ENCODE measurements around the gene DAD1.
"Not testable (repeated sequence)": the region's sequence is repeated elsewhere in the genome, so short reads cannot be mapped to it uniquely, and the experiment has no call there.

The DAD1 gene

DNA sequence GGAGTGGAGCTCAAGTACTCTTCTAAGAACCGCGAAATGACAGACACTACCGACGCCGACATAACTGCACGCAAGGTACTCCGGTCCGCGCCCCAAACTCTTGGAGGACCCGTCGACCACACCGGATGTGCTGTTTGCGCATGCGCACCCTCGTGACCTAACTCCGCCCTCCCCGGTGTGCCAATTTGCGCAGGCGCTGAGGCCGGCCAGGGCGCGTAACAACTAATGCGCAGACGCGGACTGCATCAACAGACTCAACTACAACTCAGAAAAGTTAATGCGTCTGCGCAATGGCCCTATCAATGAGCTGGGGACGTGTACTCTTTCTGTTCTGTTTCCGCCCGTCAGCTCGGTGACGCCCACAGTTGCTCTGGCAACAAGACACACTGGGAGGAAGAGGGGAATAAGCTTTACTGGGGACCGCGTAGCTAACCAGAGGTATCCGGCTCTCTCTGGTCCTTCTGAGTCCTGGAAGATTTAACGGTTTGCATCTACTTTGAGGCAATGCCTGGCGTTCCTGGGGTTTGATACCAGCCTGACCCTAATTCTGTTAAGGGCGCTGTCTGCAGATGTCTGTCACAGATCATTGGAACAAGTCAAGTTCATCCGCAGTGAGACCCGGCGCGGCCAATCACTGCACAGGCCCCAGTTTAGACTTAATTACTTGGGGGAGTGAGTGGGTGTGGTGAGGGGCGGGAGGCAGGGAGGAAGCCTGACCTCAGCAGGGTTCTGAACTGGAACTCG is at the start of gene DAD1:
Gene DAD1 (minus strand): TSS at position 129 of the 744 bp plus-strand sequence. CDS start 67 bp downstream, at position 62.
- Mint-ChIP-seq H3K27ac (peak within 1 kb of the TSS; percentile 99), H3K4me1 (peaks cover 44% of the 10 kb centered on the region), H3K4me3 (peak within 1 kb of the TSS; percentile 90), H3K36me3 (peaks cover 53% of the 10 kb centered on the region), H3K9me3 (no peaks in the 10 kb centered on the region)
- ATAC-seq: peak; percentile 93
- DNase-seq (ENCODE audit: low spot score in 2 of 2): peak; percentile 99 to 100

DNA sequence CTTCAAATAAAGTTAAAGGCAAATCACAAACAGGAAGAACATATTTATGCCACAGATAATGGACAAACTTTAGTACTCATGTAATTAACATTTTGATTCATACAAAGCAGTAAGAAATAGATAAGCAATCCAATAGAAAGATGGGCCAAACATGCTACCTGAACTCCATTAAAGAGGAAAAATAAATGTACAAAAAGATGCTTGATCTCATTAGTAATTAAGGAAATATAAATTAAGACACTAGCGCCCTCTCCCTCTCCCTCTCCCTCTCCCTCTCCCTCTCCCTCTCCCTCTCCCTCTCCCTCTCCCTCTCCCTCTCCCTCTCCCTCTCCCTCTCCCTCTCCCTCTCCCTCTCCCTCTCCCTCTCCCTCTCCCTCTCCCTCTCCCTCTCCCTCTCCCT is 47.0 kb upstream of the DAD1 start:
- not testable (repeated sequence) for H3K9me3 Mint-ChIP-seq; H3K36me3 Mint-ChIP-seq; ATAC-seq; H3K4me3 Mint-ChIP-seq; H3K27ac Mint-ChIP-seq; DNase-seq (ENCODE audit: low spot score in 2 of 2); H3K4me1 Mint-ChIP-seq

DNA sequence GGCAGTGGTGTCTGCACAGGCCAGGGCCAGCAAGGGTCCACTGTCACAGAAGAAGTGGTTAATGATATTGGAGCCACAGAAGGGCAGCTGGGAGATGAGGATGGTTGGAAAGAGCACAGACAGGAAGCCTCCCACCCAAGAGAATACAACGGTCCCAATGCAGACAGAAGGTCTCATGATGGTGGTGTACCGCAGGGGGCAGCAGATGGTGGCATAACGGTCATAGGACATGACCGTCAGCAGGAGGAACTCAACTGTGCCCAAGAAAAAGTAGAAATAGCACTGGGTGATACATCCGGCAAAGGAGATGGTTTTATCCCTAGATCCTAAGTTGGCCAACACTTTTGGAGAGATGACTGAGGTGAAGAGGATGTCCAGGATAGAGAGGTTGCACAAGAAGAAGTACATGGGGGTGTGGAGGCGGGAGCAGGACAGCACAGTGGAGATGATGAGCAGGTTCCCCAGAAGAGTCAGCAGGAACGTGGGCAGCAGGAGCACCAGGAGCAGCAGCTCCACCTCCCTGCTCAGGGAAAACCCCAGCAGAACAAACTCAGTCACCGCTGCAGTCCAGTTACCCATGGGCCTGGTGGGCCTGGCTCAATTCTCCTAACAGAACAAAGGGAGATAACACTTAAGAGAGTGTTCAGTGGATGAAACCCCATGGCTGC is 45.3 kb upstream of the DAD1 start:
- ATAC-seq (no peak), DNase-seq (ENCODE audit: low spot score in 2 of 2) (no peak)
- H3K9me3 Mint-ChIP-seq: peaks cover 3% of the 10 kb centered on the region
- H3K36me3 Mint-ChIP-seq: no peaks in the 10 kb centered on the region
- H3K4me3 Mint-ChIP-seq: no peak overlapping the region
- no peak overlapping the region for H3K27ac Mint-ChIP-seq
- H3K4me1 Mint-ChIP-seq: peaks cover 7% of the 10 kb centered on the region

DNA sequence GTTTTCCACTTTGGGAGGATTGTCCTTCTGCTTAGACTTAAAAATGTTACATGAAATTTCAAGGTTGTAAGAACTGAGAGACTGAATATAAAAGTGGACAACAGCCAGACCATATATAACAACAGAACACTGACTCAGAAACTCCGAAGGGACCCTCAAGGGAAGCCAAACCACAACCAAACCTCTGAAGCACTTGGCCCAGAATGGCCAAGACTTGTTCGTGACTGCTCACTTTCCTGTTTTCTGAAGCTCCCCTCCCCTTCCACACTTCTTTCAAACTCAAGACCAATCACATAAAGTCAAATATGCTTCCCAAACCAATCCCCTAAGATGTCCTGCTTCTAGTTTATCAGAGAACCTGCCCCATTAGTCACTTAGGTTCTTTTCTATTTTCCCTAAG is 41.5 kb upstream of the DAD1 start:
- DNase-seq (ENCODE audit: low spot score in 2 of 2): no peak

DNA sequence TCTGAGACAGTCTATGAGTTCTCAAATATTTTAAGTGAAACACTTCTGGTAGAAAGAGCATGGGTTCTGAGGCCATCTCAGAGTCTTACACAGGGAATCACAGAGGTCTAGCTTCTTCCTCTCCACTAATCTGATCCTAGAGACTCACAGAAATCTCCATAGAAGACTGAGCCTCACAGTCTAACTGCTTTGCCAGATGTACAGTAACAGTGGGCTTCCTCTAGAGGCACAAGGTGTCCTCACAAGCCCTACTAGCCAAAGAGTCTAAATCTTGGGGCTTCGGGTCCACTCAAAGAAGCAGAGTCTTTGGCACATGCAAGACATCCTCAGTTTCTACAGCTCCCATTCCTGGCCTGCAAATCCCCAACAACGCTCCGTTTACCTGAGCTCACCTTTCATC is 41.0 kb upstream of the DAD1 start:
- ATAC-seq: no peak
- no peak overlapping the region for H3K27ac Mint-ChIP-seq
- H3K36me3 Mint-ChIP-seq: no peaks in the 10 kb centered on the region

More for the DNA sequence above, 41.5 kb upstream of the DAD1 start:
- Mint-ChIP-seq H3K9me3 (peaks cover 3% of the 10 kb centered on the region), H3K27ac (no peak overlapping the region), H3K4me3 (no peak overlapping the region), H3K4me1 (peaks cover 7% of the 10 kb centered on the region), H3K36me3 (no peaks in the 10 kb centered on the region)
- no peak for ATAC-seq

DNA sequence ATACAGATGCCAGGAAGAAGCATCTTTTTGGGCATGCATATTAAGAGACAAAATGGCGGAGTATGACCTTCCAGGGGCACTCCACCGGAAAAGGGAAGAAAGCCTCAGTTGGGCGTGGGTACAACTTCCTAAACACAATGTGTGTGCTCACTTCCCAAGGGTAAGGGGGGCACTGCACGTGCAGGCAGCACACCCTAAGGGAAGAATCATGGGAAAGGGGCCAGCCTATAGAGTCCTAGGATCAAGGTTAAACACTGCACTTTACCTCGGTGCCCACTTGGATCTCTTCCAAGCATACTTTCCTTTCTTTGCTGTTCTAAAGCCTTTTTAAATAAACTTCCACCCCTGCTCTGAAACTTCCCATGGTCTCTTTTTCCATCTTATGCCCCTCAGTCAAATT is 40.3 kb upstream of the DAD1 start:
- Mint-ChIP-seq H3K4me3 (no peak overlapping the region), H3K9me3 (peaks cover 3% of the 10 kb centered on the region), H3K36me3 (no peaks in the 10 kb centered on the region), H3K27ac (no peak overlapping the region), H3K4me1 (peaks cover 5% of the 10 kb centered on the region)
- DNase-seq (ENCODE audit: low spot score in 2 of 2): no peak
- no peak for ATAC-seq

More for the DNA sequence above, 41.0 kb upstream of the DAD1 start:
- Mint-ChIP-seq H3K4me1 (peaks cover 7% of the 10 kb centered on the region), H3K9me3 (peaks cover 3% of the 10 kb centered on the region), H3K4me3 (no peak overlapping the region)
- no peak for DNase-seq (ENCODE audit: low spot score in 2 of 2)

DNA sequence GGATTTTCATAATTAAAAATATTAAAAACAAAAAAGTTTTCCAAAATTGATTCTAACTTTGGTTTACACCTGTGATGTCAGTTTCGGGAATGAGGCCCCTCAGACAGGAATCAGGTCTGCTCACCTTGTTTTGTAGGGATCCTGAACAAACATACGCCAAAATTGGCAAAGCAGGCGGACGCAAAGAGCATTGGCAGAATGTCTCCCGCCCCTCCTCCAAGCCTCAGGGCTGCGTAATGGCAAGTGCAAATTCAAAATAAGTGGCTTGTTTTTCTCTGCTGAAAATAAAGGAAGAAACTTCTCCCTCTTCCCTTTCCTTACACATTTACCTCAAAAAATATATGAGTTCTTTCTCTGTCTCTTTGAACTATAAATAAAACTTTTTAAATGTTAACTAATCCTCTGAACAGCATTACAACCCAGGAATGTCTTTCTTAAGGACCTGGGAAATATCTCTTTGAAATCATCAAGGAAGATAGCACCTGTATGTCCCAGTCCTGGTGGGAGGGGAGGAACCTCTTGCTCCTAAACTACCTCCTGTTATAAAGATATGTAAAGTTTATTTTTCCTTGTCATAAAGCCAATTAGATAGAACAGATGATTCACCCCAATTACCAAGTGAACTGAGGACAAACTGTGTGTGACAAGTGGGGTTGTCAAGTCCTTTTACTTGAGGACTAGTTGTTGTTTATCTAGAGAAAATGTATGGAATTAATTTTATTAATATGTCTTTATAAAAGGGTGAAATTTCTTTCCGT is 38.7 kb upstream of the DAD1 start:
- DNase-seq (ENCODE audit: low spot score in 2 of 2) (no peak), ATAC-seq (no peak)
- Mint-ChIP-seq H3K27ac (no peak overlapping the region), H3K36me3 (no peaks in the 10 kb centered on the region), H3K4me1 (no peaks in the 10 kb centered on the region), H3K4me3 (no peak overlapping the region), H3K9me3 (peaks cover 3% of the 10 kb centered on the region)

DNA sequence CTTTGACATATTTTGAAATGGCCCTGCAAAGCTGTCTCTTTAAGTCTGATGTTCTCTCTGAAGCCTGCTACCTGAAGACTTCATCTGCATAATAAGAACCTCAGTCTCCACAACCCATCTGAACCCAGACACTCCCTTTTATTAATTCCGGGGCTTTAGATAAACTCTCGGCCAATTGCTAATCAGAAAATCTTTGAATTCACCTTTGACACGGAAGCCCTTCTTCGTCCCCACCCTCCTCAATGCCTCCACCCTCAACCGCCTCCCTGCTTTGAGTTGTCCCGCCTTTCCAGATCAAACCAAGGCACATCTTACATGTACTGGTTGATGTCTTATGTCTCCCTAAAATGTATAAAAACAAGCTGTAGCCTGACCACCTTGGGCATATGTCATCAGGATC is 37.6 kb upstream of the DAD1 start:
- DNase-seq (ENCODE audit: low spot score in 2 of 2) (no peak), ATAC-seq (no peak)
- Mint-ChIP-seq H3K4me3 (no peak overlapping the region), H3K4me1 (no peaks in the 10 kb centered on the region), H3K36me3 (no peaks in the 10 kb centered on the region), H3K27ac (no peak overlapping the region), H3K9me3 (peaks cover 3% of the 10 kb centered on the region)

DNA sequence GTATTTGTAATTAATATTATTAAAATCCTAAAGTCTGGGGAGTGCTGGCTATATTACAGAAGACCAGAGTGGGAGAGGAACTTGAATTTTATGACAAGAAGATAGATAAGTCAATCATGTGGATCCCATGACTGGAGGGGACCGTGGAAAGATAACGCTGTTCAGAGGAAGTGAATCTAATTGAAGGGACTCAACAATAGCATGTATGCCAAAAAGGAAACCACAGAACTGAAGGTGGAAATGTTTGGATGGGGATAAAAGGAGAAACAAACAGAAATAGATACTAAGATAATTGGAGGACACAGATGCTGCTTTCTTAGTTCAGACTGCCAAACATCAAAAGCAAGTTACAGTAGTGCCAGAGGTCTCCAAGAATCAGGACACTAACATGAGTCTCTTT is 34.0 kb upstream of the DAD1 start:
- H3K4me3 Mint-ChIP-seq: no peak overlapping the region
- ATAC-seq: no peak

DNA sequence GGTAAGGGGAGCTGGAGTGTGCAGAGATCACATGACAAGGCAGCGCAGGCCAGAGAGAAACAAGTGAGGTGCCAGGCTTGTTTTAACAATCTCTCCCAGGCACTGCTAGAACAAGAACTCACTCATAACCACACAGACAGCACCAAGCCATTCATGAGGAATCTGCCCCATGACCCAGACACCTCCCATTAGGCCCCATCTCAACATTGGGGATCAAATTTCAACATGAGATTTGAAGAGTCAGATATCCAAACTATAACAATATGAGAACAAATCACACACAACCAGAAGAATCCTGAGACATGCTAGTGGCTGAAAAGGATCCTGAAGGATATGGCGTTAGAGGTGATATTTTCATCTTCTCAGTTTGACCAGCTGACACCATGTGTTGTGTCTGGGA is 33.2 kb upstream of the DAD1 start:
- ATAC-seq: no peak
- Mint-ChIP-seq H3K9me3 (no peaks in the 10 kb centered on the region), H3K27ac (no peak overlapping the region), H3K36me3 (no peaks in the 10 kb centered on the region), H3K4me1 (no peaks in the 10 kb centered on the region), H3K4me3 (no peak overlapping the region)
- no peak for DNase-seq (ENCODE audit: low spot score in 2 of 2)

More for the DNA sequence above, 34.0 kb upstream of the DAD1 start:
- DNase-seq (ENCODE audit: low spot score in 2 of 2): no peak
- no peaks in the 10 kb centered on the region for H3K36me3 Mint-ChIP-seq
- H3K4me1 Mint-ChIP-seq: no peaks in the 10 kb centered on the region
- no peak overlapping the region for H3K27ac Mint-ChIP-seq
- no peaks in the 10 kb centered on the region for H3K9me3 Mint-ChIP-seq

DNA sequence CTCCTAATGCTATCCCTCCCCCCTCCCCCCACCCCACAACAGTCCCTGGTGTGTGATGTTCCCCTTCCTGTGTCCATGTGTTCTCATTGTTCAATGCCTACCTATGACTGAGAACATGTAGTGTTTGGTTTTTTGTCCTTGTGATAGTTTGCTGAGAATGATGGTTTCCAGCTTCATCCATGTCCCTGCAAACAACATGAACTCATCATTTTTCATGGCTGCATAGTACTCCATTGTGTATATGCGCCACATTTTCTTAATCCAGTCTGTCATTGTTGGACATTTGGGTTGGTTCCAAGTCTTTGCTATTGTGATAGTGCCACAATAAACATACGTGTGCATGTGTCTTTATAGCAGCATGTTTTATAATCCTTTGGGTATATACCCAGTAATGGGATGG is 26.7 kb upstream of the DAD1 start:
- H3K36me3 Mint-ChIP-seq: peaks cover 11% of the 10 kb centered on the region
- not testable (repeated sequence) for H3K27ac Mint-ChIP-seq; ATAC-seq; H3K9me3 Mint-ChIP-seq; DNase-seq (ENCODE audit: low spot score in 2 of 2); H3K4me1 Mint-ChIP-seq; H3K4me3 Mint-ChIP-seq

DNA sequence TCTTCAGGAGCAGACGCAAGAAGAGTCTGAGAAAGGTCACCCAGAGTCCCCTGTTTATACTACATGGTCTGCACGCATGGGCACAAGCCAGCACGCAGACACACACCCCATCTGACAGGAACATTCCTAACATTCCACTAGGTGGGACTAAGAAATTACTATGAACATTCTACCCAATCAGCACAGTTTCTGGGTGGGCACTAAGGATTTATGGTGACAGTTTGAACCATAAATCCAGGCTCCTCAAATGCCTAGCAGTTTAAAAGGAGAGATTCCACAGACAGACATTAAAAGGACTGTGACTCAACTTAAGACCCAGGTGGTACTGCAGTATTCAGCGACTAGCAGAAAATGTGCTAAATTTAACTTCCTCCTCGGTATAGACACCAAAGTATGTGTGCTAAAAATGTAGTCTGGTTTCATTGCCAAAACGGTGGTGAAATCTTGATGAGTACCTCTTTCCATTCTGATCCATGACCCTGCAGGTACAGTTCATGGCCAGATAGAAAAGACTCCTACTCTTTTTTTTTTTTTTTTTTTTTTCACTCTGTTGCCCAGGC is 25.3 kb upstream of the DAD1 start:
- H3K4me1 Mint-ChIP-seq: no peaks in the 10 kb centered on the region
- no peak overlapping the region for H3K27ac Mint-ChIP-seq
- no peaks in the 10 kb centered on the region for H3K9me3 Mint-ChIP-seq
- DNase-seq (ENCODE audit: low spot score in 2 of 2): no peak
- H3K4me3 Mint-ChIP-seq: no peak overlapping the region
- ATAC-seq: peak; percentile 28
- peaks cover 24% of the 10 kb centered on the region for H3K36me3 Mint-ChIP-seq

DNA sequence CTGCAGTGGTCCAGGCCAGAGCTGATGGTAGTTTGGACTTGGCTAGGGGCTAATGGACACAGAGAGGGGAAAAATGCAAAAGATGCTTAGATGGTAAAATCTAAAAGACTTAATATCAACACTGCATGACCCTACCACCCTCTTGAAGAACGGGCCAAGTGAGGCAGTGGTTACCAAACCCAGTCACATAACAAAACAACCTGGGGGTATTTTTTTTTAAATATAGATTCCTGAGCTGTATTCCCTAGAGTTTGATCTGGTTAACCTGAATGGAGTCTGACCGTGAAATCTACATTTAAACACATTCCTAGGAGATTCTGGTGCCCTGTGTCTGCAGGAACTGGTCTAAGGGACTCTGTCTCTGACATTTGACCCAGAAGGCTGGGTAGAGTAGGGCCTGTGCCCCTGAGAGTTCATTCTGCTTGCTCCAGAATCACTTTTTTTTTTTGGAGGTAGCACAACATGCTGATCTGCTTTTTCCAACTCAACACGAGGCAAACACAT is 24.8 kb upstream of the DAD1 start:
- Mint-ChIP-seq H3K27ac (peak overlapping the region; percentile 60), H3K9me3 (no peaks in the 10 kb centered on the region), H3K4me3 (no peak overlapping the region), H3K36me3 (peaks cover 29% of the 10 kb centered on the region), H3K4me1 (no peaks in the 10 kb centered on the region)
- DNase-seq (ENCODE audit: low spot score in 2 of 2) (no peak), ATAC-seq (no peak)

DNA sequence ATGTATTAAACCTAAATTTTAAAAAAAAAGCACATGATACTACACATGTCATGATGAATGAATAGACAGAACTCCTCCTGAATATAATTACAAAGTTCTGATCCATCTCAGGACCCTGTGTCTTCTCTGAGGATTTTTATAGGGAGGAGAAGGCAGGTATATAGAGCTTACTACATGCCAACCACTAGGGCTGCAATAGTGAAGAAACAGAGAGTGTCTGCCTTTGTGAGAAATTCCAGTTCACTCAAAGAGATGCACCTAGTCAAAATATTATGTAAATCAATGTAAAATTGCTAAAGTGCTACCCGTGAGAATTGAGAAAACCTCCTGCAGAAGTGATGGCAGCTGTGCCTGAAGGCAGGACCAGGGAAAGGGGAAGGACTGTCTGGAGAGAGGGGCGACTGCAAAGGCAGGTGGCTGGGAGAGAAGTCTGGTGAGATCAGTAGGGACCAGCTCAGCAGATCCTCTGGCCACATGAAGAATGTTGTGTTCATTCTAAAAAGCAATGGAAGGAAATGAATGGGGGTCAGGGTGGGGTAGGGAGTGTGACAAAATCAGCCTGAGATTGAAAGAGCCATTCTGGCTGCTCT is 24.2 kb upstream of the DAD1 start:
- Mint-ChIP-seq H3K27ac (peak overlapping the region; percentile 60), H3K9me3 (no peaks in the 10 kb centered on the region), H3K36me3 (peaks cover 32% of the 10 kb centered on the region), H3K4me3 (no peak overlapping the region), H3K4me1 (no peaks in the 10 kb centered on the region)
- DNase-seq (ENCODE audit: low spot score in 2 of 2) (no peak), ATAC-seq (no peak)

DNA sequence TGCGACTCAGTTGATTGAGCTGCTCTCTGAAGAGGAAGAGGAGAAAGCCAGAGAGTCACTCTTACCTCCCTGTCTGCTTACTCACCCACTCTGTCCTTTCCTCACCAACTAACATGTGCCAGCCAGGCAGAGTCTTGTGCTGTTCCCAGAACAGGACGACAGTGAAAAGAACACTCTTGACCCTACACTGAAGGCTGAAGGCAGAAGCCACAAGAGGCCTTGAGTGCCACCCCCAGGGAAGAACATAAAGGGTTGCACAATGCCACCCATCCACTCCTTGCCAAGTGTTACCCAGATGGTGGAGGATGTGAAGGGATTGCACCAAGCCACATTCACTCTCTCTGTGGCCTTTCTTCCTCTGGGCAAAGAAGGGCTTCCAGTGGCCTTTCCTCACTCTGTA is 21.9 kb upstream of the DAD1 start:
- Mint-ChIP-seq H3K4me1 (no peaks in the 10 kb centered on the region), H3K4me3 (no peak overlapping the region), H3K9me3 (no peaks in the 10 kb centered on the region), H3K36me3 (peaks cover 55% of the 10 kb centered on the region), H3K27ac (no peak overlapping the region)
- DNase-seq (ENCODE audit: low spot score in 2 of 2) (no peak), ATAC-seq (no peak)

All from stimulated activated effector memory CD8-positive, alpha-beta T cell treated with anti-CD3 and anti-CD28 coated beads, Interleukin-12 subunit alpha, Interleukin-12 subunit beta, amount 100 ng/mL, for 72 hours (primary cell).